ENCODE results near the gene C5orf63. TPM values are rescaled to one million over a fixed set of nuclear protein-coding genes. Genes with fewer than 3 reads are reported as not detected.

The C5orf63 gene
- total and polyA plus RNA-seq, 2 of the 13 experiments (the other 11 are each of a cell fraction or from before 2014, with no cell fraction given): 7.9 to 8.8 TPM

DNA sequence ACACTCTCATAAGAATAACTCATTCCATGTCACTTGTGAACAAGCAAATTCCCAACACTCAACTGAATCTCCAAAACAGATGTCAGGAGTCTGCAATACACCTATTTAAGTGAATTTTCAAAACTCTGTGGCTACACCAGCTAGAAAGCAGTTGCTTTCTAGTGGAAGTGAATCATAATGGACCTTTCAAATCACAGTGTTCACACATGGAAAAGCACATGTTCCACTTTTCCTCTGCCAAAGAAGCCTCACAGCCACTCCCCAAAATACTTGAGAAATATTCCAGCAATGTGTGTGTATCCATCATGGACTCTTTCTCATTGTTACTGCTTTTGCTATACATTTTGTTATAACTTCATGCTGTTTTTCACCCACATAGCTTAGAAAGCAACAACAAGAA, 60.4 kb downstream of the C5orf63 start (continued):
- TF ChIP-seq, protein P1, sequence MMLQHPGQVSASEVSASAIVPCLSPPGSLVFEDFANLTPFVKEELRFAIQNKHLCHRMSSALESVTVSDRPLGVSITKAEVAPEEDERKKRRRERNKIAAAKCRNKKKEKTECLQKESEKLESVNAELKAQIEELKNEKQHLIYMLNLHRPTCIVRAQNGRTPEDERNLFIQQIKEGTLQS (CRISPR knock-in tag; IDR thresholded peaks at IDR 0.05): no peak
- no peak for TF ChIP-seq PHF8 (CRISPR knock-in tag; IDR thresholded peaks at IDR 0.05)

DNA sequence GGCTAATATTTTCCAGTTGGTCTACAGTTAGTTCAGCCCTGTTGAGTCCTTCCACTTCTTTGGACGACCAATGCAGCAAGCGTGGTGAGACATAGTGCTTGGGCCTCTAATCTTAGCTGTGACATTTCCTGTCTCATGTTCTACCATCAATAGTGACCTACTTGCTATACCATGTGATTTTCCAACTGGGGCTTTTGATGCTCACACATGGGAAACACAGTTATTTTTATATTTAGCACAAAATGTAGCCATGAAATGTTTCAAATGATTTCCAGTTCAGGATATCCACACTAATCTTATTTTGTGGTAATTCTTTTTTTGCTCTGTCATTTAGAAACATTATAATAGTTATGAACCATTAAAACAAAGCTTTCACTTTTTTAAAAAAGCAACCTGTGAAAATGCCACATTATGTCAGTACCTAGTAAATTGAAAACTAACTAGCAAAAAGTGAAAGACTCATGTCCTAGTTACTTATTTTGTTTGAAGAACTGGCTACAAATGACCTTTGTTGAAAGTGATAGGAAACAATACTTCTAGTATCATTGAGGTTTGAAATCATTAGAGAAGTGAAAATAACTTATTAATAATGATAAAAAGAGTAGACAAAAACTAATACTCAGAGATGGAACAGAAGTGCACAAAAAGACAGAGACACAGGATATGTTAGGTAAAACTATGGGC, 61.2 kb downstream of the C5orf63 start:
- Histone ChIP-seq H4K20me1 (ENCODE audit: insufficient read depth, low read length) (no peaks in the 10 kb centered on the region), H3K27me3 (ENCODE audit: control insufficient read depth in 1 of 2, insufficient read depth in 2 of 2, low read length in 2 of 2) (no peaks in the 10 kb centered on the region), H3K36me3 (replicated peaks in 1 of 2; ENCODE audit: control insufficient read depth in 1 of 2, insufficient read depth in 2 of 2, low read length in 2 of 2) (no peaks in the 10 kb centered on the region), H3K27ac (ENCODE audit: extremely low read length, insufficient read depth, low read length) (no peak overlapping the region), H3K4me3 (replicated peaks in 1 of 3; ENCODE audit: insufficient read depth in 1 of 3, low read depth in 2 of 3, low read length in 3 of 3) (no peak overlapping the region), H3K9ac (ENCODE audit: insufficient read depth, low read depth, low read length) (no peak overlapping the region), H2AFZ (ENCODE audit: low read length) (no peak overlapping the region), H3K79me2 (ENCODE audit: insufficient read depth, low read length) (no peaks in the 10 kb centered on the region), H3K9me3 (ENCODE audit: low read length) (no peaks in the 10 kb centered on the region), H3K4me2 (ENCODE audit: low read depth, low read length) (no peak overlapping the region), H3K4me1 (ENCODE audit: insufficient read depth, low read length) (no peaks in the 10 kb centered on the region)
- no TSS peak for BruUV-seq (replicated peaks)
- in situ Hi-C loops (cut with HindIII; ENCODE audit: extremely low pct_ligation_motif_present, low pct_unique_long_range_greater_than_20kb): no loop called here
- ChIA-PET CTCF (ENCODE audit: low intra/inter-chr PET ratio, low total read pairs) (no interaction called here), POLR2A (no interaction called here)
- DNase-seq (ENCODE audit: low spot score) (no peak), ATAC-seq (no peak), FAIRE-seq (no peak)
- intact Hi-C loops (cut with micrococcal nuclease; ENCODE audit: unreplicated experiment): no loop called here
- no peak for TF ChIP-seq PHB2 (IDR thresholded peaks at IDR 0.05; ENCODE audit: partially characterized antibody)
- TF ChIP-seq ZBTB43 (CRISPR knock-in tag; conservative IDR thresholded peaks at IDR 0.05): no peak
- TF ChIP-seq SAFB2 (CRISPR knock-in tag; IDR thresholded peaks at IDR 0.05; ENCODE audit: borderline replicate concordance, low read depth): no peak
- WGBS (ENCODE audit: low lambda C conversion rate): 96% methylated on average over 2 of the region's 2 CpGs
